AG04449 (cell line): ENCODE measurements around the gene CRYL1.

ENCODE experiments used
- CTCF ChIA-PET: fragments of 350-600 bp; formaldehyde crosslinking; extraction: SDS; loops from one replicate; lab custom pipeline; 2021; ENCODE audit warnings: antibody characterized with exemption; lab: Yijun Ruan, JAX
- POLR2A ChIA-PET: fragments of 400-600, 350-600 bp; formaldehyde crosslinking; extraction: SDS; loops from one replicate; lab custom pipeline; 2020; ENCODE audit warnings: antibody characterized with exemption, inconsistent platforms; lab: Yijun Ruan, JAX
- DNase-seq: peaks from one replicate; pipeline ENCODE4 v3.0.0-alpha.2; 2010; ENCODE audit warnings: low read depth, low spot score
- H3K4me3 ChIP-seq: 2 replicates; pipeline ENCODE4 v1.5.1; 2011; ENCODE audit warnings: low read depth, mild to moderate bottlenecking, control low read depth, low read length
- CTCF ChIP-seq: IDR thresholded peaks from one replicate; pipeline ENCODE4 v1.5.1; 2011; ENCODE audit warnings: mild to moderate bottlenecking, moderate library complexity, low read length, control low read depth, inconsistent platforms; ENCODE audit not compliant: insufficient read depth; ENCODE audit errors: missing control alignments

The CRYL1 gene

GRCh38 chr13:20505405-20506366 is 20.0 kb downstream of the CRYL1 start:
- ChIA-PET CTCF (interaction anchor here (0.7 to 2.2 kb wide), 6 partner anchors 9 to 420 kb away, joined by 3 to 8 read pairs (median 6); no protein-coding TSS in a partner anchor), POLR2A (no interaction called here)
- TF ChIP-seq CTCF, result no peak
- no peak overlapping the region for H3K4me3 ChIP-seq
- no peak for DNase-seq

GRCh38 chr13:20503088-20504083 is 22.3 kb downstream of the CRYL1 start:
- ChIA-PET POLR2A (no interaction called here), CTCF (interaction anchor here (0.5 to 1.6 kb wide), 2 partner anchors 9 to 422 kb away, joined by 3 to 12 read pairs; no protein-coding TSS in a partner anchor)
- TF ChIP-seq CTCF, result no peak
- H3K4me3 ChIP-seq, result no peak overlapping the region
- DNase-seq, result no peak

GRCh38 chr13:20501592-20501991 is 24.1 kb downstream of the CRYL1 start:
- POLR2A ChIA-PET, result no interaction called here
- H3K4me3 ChIP-seq, result no peak overlapping the region
- no peak for DNase-seq
- no peak for TF ChIP-seq CTCF
- CTCF ChIA-PET, result interaction anchor here (0.9 to 3.6 kb wide), 2 partner anchors 213 to 327 kb away, joined by 4 to 17 read pairs; no protein-coding TSS in a partner anchor

GRCh38 chr13:20501120-20501519 is 24.5 kb downstream of the CRYL1 start:
- CTCF ChIA-PET, result interaction anchor here (0.9 to 3.6 kb wide), 3 partner anchors 214 to 328 kb away, joined by 4 to 17 read pairs (median 5); no protein-coding TSS in a partner anchor
- POLR2A ChIA-PET, result no interaction called here

GRCh38 chr13:20499986-20500385 is 25.7 kb downstream of the CRYL1 start:
- CTCF ChIA-PET, result interaction anchor here (1.3 to 3.6 kb wide), 4 partner anchors 16 to 425 kb away, joined by 3 to 17 read pairs (median 6); no protein-coding TSS in a partner anchor
- POLR2A ChIA-PET, result interaction anchor here (1.1 kb wide), 1 partner anchor 27 kb away, joined by 3 read pairs; no protein-coding TSS in a partner anchor
- no peak for DNase-seq
- TF ChIP-seq CTCF, result no peak
- H3K4me3 ChIP-seq, result no peak overlapping the region

More at GRCh38 chr13:20501120-20501519, 24.5 kb downstream of the CRYL1 start:
- DNase-seq, result no peak
- no peak overlapping the region for H3K4me3 ChIP-seq
- no peak for TF ChIP-seq CTCF
